Pancreas (tissue), 10 donors: Measurements from ENCODE around the gene R3HDML. TPM values are rescaled to one million over a fixed set of nuclear protein-coding genes. Genes with fewer than 3 reads are reported as not detected.

Experiments
- ATAC-seq, 4 donors: fragments of 200-7000 bp; cut with Tn5 transposase; one replicate each; pipeline versions ENCODE4 v1.8.0 to v1.9.1; 2020; ENCODE audit warnings: mild to moderate bottlenecking in 4 of 4, moderate library complexity in 4 of 4
- DNase-seq, 6 donors: peaks; one replicate each; pipeline ENCODE4 v3.0.0-alpha.2; 2020
- FAIRE-seq: peaks from 2 replicates; lab custom pipeline; 2012; peaks lifted over from hg19 to GRCh38; lab: Jason Lieb, UNC
- H3K27ac ChIP-seq, 4 donors: fragments of 200-600 bp; sonication (generic); 1 replicate in 3 of 4; 2 replicates in 1 of 4; pipeline versions ENCODE4 v1.5.0 to v1.8.0; 2020
- H3K27me3 ChIP-seq, 4 donors: fragments of 200-600 bp; one replicate each; pipeline ENCODE4 v1.8.0; 2021
- H3K36me3 ChIP-seq, 3 donors: fragments of 200-600 bp; sonication (generic) in 1 of 3; one replicate each; pipeline versions ENCODE4 v1.5.0 to v1.8.0; 2020 to 2021
- H3K4me1 ChIP-seq, 3 donors: fragments of 200-600 bp; one replicate each; pipeline ENCODE4 v1.8.0; 2021
- H3K4me3 ChIP-seq, 4 donors: fragments of 200-600 bp; sonication (generic) in 2 of 4; one replicate each; pipeline versions ENCODE4 v1.5.0 to v1.8.0; 2020 to 2021
- H3K9me3 ChIP-seq, 4 donors: fragments of 200-600 bp; one replicate each; pipeline ENCODE4 v1.8.0; 2021
- WGBS, 2 donors: extraction: QIAGEN DNeasy Blood & Tissue Kit; methylation state at CpG; one replicate each; pipeline ENCODE4 v1.1.7; 2013; 5-methylcytosine and 5-hydroxymethylcytosine counted together
- intact Hi-C, 3 donors: fragments of 100-400 bp; cut with DNase I; formaldehyde crosslinking; loops; one replicate each; pipeline versions ENCODE4 v1.11.1 to v1.14.2; 2022
- polyA plus RNA-seq, 2 donors: library from polyadenylated mRNA; stranded (reverse); fragments of 200-250 nt; gene quantifications; one replicate each; pipeline ENCODE4 v1.2.3, GENCODE V29; 2013
- total RNA-seq, 6 donors: library from RNA; stranded (reverse); fragmentation: NEBNext Ultra II Directional in 4 of 6; extraction: Animal tissue kit (Norgen Biotek cat#: 25700) in 4 of 6; gene quantifications; one replicate each; pipeline versions ENCODE4 v1.2.1 to v1.2.4, GENCODE V29; 2021 to 2023
- TF ChIP-seq, protein P1 (sequence below), 4 donors: fragments of 200-600 bp; sonication (generic) in 3 of 4; IDR thresholded peaks; one replicate each; pipeline versions ENCODE4 v1.5.0 to v1.8.0; 2021; ENCODE audit warnings: antibody characterized with exemption in 4 of 4
- donor health status: healthy with polysubstance abuse.
- donor health status: DM: no; HTN: no; CAD: no; lungs with moderate emphysema.
- donor health status: DM: no; HTN: no; CAD: no.
- donor health status: control.
- donor health status: control.
- donor health status: Bipolar disorder and iron deficiency.
- donor health status: DM: yes; HTN: yes; CAD: no.
- donor health status: DM: no; HTN: no; CAD: no.
- donor health status: DM: no; HTN: no; CAD: no.
- donor health status: DM: yes; HTN: yes; CAD: no.

Gene R3HDML
- total and polyA plus RNA-seq, 8 donors, result not detected

DNA sequence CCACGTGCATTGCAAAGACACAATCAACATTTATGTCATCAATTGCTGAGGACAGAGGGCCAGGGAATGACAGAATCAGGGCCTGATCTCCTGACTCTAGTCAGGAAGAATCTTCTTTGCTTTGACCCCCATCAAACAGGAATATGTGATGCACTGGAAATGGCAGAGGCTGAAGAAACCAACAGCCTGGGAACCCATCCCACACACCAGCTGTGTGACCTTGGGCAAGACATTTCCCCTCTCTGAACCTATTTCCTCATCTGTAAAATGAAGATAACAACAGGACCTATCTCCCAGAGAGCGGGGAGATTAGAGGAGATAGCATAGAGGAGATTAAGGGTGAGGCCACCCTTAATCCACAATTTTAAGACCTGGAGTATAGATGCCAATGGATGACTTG lies 20.2 kb downstream of the R3HDML start:
- peak overlapping the region in 1 of 4 donors; percentile 92 for H3K27ac ChIP-seq
- peak overlapping the region in 2 of 4 donors; percentile 65 to 67 for H3K4me3 ChIP-seq
- 11 to 13% methylated on average over 2 of the region's 2 CpGs for WGBS, 2 donors
- DNase-seq (peak in 3 of 6 donors; percentile 22 to 32 (median 23)), FAIRE-seq (no peak), ATAC-seq (no peak)
- H3K27me3 ChIP-seq, result no peaks in the 10 kb centered on the region
- peaks cover 0 to 27% (median 14%) of the 10 kb centered on the region in 3 donors for H3K4me1 ChIP-seq
- TF ChIP-seq, protein P1, sequence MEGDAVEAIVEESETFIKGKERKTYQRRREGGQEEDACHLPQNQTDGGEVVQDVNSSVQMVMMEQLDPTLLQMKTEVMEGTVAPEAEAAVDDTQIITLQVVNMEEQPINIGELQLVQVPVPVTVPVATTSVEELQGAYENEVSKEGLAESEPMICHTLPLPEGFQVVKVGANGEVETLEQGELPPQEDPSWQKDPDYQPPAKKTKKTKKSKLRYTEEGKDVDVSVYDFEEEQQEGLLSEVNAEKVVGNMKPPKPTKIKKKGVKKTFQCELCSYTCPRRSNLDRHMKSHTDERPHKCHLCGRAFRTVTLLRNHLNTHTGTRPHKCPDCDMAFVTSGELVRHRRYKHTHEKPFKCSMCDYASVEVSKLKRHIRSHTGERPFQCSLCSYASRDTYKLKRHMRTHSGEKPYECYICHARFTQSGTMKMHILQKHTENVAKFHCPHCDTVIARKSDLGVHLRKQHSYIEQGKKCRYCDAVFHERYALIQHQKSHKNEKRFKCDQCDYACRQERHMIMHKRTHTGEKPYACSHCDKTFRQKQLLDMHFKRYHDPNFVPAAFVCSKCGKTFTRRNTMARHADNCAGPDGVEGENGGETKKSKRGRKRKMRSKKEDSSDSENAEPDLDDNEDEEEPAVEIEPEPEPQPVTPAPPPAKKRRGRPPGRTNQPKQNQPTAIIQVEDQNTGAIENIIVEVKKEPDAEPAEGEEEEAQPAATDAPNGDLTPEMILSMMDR (IDR thresholded peaks at IDR 0.05), result no peak
- no peaks in the 10 kb centered on the region for H3K9me3 ChIP-seq
- intact Hi-C loops, result no loop called here
- H3K36me3 ChIP-seq, result no peaks in the 10 kb centered on the region

DNA sequence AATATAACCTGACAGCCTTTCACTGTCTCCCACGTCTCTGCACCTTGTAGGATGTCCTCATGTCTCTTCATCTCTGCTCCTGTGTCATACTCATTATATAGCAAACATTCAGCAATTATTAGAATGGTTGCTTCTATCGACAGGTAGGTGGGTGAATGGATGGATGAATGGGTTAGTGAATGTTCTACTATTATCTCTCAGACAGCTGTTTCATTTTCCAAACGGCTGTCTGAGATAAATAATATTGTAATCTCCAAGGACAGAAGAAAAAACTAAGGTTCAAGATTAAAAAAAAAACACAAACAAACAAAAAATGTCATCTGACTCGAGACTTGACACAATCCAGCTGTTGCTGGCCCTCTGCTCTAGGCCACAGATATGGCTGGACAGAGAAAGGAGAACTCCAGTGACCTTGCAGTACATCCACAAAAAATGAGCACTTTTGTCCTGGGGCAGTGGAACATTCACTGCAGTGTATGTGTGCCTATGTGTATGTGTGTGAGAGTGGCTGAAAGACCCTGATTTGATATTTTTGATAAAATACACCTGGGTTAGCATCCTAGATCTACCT lies 20.8 kb downstream of the R3HDML start:
- H3K36me3 ChIP-seq, result no peaks in the 10 kb centered on the region
- H3K27ac ChIP-seq, result no peak overlapping the region
- peak overlapping the region in 1 of 4 donors; percentile 67 for H3K4me3 ChIP-seq
- intact Hi-C loops, result no loop called here
- H3K27me3 ChIP-seq, result no peaks in the 10 kb centered on the region
- no peaks in the 10 kb centered on the region for H3K9me3 ChIP-seq
- DNase-seq (no peak), FAIRE-seq (no peak), ATAC-seq (no peak)
- 20 to 22% methylated on average over 4 of the region's 4 CpGs for WGBS, 2 donors
- peaks cover 0 to 27% (median 14%) of the 10 kb centered on the region in 3 donors for H3K4me1 ChIP-seq
- TF ChIP-seq, protein P1 (IDR thresholded peaks at IDR 0.05), result no peak

DNA sequence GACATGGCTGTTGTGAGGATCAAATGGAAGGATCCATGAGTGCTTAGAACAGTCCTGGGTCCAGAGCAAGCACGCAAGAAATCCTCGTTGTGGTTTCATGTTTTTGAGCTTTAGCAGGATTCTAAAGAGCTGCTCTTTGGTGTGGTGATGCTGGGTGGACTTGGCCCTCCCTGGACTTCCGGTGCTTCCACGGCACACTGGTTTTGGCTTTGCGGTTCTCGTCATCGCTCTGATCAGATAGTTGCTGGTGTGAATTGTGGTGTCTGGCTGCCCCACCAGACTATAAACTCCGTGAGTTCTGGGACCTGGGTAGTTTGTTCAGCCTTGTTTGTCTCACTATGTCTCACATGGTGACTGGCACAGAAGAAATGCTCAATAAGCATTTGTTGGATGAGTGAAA lies 21.9 kb downstream of the R3HDML start:
- intact Hi-C loops, result no loop called here
- H3K4me1 ChIP-seq, result peaks cover 0 to 27% (median 14%) of the 10 kb centered on the region in 3 donors
- H3K4me3 ChIP-seq, result no peak overlapping the region
- ATAC-seq (no peak), FAIRE-seq (no peak), DNase-seq (no peak)
- no peaks in the 10 kb centered on the region for H3K9me3 ChIP-seq
- TF ChIP-seq, protein P1 (IDR thresholded peaks at IDR 0.05), result no peak
- no peaks in the 10 kb centered on the region for H3K27me3 ChIP-seq
- WGBS, 2 donors, result 64 to 77% methylated on average over 8 of the region's 8 CpGs
- no peaks in the 10 kb centered on the region for H3K36me3 ChIP-seq
- H3K27ac ChIP-seq, result no peak overlapping the region

DNA sequence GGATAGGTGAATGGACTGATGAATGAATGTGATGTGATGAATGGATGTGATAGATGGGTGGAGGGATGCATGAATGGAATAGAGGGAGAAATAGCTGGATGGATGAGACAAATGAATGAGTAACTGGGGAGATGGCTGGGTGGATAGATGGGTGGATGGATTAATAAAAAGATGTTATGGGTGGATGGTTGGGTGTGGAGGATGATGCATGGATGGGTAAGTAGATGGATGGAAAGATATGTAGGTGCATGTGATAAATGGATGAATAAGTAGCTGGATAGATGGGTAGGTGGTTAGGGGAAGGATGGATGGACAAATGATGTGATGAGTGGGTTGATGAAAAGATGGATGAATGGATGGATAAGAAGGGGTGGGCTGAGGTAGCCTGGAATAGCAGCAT lies 23.4 kb downstream of the R3HDML start:
- intact Hi-C loops, result no loop called here
- H3K4me1 ChIP-seq, result peaks cover 0 to 20% (median 10%) of the 10 kb centered on the region in 3 donors
- DNase-seq (no peak), ATAC-seq (no peak), FAIRE-seq (no peak)
- H3K27ac ChIP-seq, result no peak overlapping the region
- no peaks in the 10 kb centered on the region for H3K9me3 ChIP-seq
- no peaks in the 10 kb centered on the region for H3K36me3 ChIP-seq
- TF ChIP-seq, protein P1 (IDR thresholded peaks at IDR 0.05), result no peak
- no peaks in the 10 kb centered on the region for H3K27me3 ChIP-seq
- H3K4me3 ChIP-seq, result no peak overlapping the region

DNA sequence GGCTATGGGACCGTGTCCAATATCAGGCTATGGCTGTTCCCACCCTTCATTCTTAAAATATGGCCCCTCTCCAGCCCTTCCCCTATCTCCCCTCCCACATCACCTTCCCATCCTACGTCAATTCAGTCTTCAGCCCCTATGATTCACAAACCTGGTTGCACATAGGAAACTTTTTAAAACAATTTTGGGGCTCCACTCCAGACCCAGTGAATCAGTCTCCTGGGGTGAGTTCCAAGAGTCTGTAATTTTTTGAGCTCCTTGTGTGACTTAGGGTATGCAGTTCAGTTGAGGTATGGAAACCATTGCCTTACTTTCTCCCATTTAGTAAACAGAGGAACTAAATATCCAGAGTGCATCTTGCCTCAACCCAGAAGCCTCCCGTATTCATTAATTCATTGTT lies 24.2 kb downstream of the R3HDML start:
- Histone ChIP-seq H3K27ac (no peak overlapping the region), H3K27me3 (no peaks in the 10 kb centered on the region), H3K4me3 (no peak overlapping the region), H3K36me3 (no peaks in the 10 kb centered on the region), H3K9me3 (no peaks in the 10 kb centered on the region), H3K4me1 (peaks cover 0 to 20% (median 10%) of the 10 kb centered on the region in 3 donors)
- no peak for FAIRE-seq
- intact Hi-C loops, result no loop called here
- no peak for DNase-seq
- 53 to 69% methylated on average over 3 of the region's 3 CpGs for WGBS, 2 donors
- no peak for ATAC-seq
- TF ChIP-seq, protein P1 (IDR thresholded peaks at IDR 0.05), result no peak
